Measurements from ENCODE around the gene NLRP4. TPM values are rescaled to one million over a fixed set of nuclear protein-coding genes. Genes with fewer than 3 reads are reported as not detected.

Gene NLRP4
- total RNA-seq, 4 donors from 2014 or later = not detected

GRCh38 chr19:55901369-55902079 lies 65.2 kb downstream of the NLRP4 start:
- no peak overlapping the region for H3K4me3 ChIP-seq
- peaks cover 0 to 38% (median 0%) of the 10 kb centered on the region in 4 donors for H3K9me3 ChIP-seq
- H3K4me1 ChIP-seq = no peaks in the 10 kb centered on the region
- no peak for DNase-seq (ENCODE audit: low spot score in 2 of 2)
- TF ChIP-seq CTCF (IDR thresholded peaks at IDR 0.05) = no peak
- TF ChIP-seq POLR2A (IDR thresholded peaks at IDR 0.05) = no peak
- no peak for TF ChIP-seq EP300 (IDR thresholded peaks at IDR 0.05)
- H3K36me3 ChIP-seq = no peaks in the 10 kb centered on the region
- no peaks in the 10 kb centered on the region for H3K27me3 ChIP-seq
- H3K27ac ChIP-seq = no peak overlapping the region
- WGBS, 2 donors = 71 to 79% methylated on average over 13 of the region's 13 CpGs

- no peaks in the 10 kb centered on the region for H3K27me3 ChIP-seq
Observed at GRCh38 chr19:55902080-55902751, 65.9 kb downstream of the NLRP4 start.

GRCh38 chr19:55907286-55907685 lies 70.9 kb downstream of the NLRP4 start:
- no peaks in the 10 kb centered on the region for H3K4me1 ChIP-seq
- H3K36me3 ChIP-seq = no peaks in the 10 kb centered on the region
- no peaks in the 10 kb centered on the region for H3K27me3 ChIP-seq
- H3K9me3 ChIP-seq = peaks cover 0 to 42% (median 0%) of the 10 kb centered on the region in 4 donors
- 77 to 78% methylated on average over 7 of the region's 7 CpGs for WGBS, 2 donors
- H3K27ac ChIP-seq = no peak overlapping the region
- H3K4me3 ChIP-seq = no peak overlapping the region
- TF ChIP-seq CTCF (IDR thresholded peaks at IDR 0.05) (no peak), POLR2A (IDR thresholded peaks at IDR 0.05) (no peak), EP300 (IDR thresholded peaks at IDR 0.05) (no peak)
- no peak for DNase-seq (ENCODE audit: low spot score in 2 of 2)

More at GRCh38 chr19:55902080-55902751, 65.9 kb downstream of the NLRP4 start:
- DNase-seq (ENCODE audit: low spot score in 2 of 2) = no peak
- Histone ChIP-seq H3K27ac (no peak overlapping the region), H3K4me3 (no peak overlapping the region), H3K36me3 (no peaks in the 10 kb centered on the region), H3K4me1 (no peaks in the 10 kb centered on the region), H3K9me3 (peaks cover 0 to 35% (median 0%) of the 10 kb centered on the region in 4 donors)
- 76 to 84% methylated on average over 8 to 9 of the region's 9 CpGs for WGBS, 2 donors
- TF ChIP-seq POLR2A (IDR thresholded peaks at IDR 0.05) = no peak
- TF ChIP-seq EP300 (IDR thresholded peaks at IDR 0.05) = no peak
- TF ChIP-seq CTCF (IDR thresholded peaks at IDR 0.05) = no peak

GRCh38 chr19:55907746-55908145 lies 71.4 kb downstream of the NLRP4 start:
- WGBS, 2 donors = 84 to 87% methylated on average over 3 of the region's 3 CpGs
- Histone ChIP-seq H3K36me3 (no peaks in the 10 kb centered on the region), H3K27me3 (no peaks in the 10 kb centered on the region), H3K27ac (no peak overlapping the region), H3K4me3 (no peak overlapping the region), H3K9me3 (peaks cover 0 to 44% (median 0%) of the 10 kb centered on the region in 4 donors), H3K4me1 (no peaks in the 10 kb centered on the region)
- no peak for DNase-seq (ENCODE audit: low spot score in 2 of 2)
- no peak for TF ChIP-seq POLR2A (IDR thresholded peaks at IDR 0.05)
- no peak for TF ChIP-seq EP300 (IDR thresholded peaks at IDR 0.05)
- TF ChIP-seq CTCF (IDR thresholded peaks at IDR 0.05) = no peak

- no peaks in the 10 kb centered on the region for H3K4me1 ChIP-seq
- WGBS, 2 donors = 30 to 36% methylated on average over 2 of the region's 2 CpGs
- no peak for DNase-seq (ENCODE audit: low spot score in 2 of 2)
Observed at GRCh38 chr19:55909801-55910200, 73.5 kb downstream of the NLRP4 start.

More at GRCh38 chr19:55909801-55910200, 73.5 kb downstream of the NLRP4 start:
- Histone ChIP-seq H3K27ac (no peak overlapping the region), H3K27me3 (no peaks in the 10 kb centered on the region), H3K9me3 (peaks cover 0 to 47% (median 0%) of the 10 kb centered on the region in 4 donors), H3K36me3 (no peaks in the 10 kb centered on the region), H3K4me3 (no peak overlapping the region)
- TF ChIP-seq POLR2A (IDR thresholded peaks at IDR 0.05) (no peak), EP300 (IDR thresholded peaks at IDR 0.05) (no peak), CTCF (IDR thresholded peaks at IDR 0.05) (no peak)

All from tibial nerve (tissue), 4 donors.